Neural cell (in vitro differentiated cells): ENCODE results near the gene PTP4A2. TPM values are rescaled to one million over a fixed set of nuclear protein-coding genes. Genes with fewer than 3 reads are reported as not detected.

Experiments
- H2AFZ ChIP-seq: fragments of 200-600, 300-800 bp; sonication (generic), shearing (Covaris generic); 2 replicates; pipeline ENCODE4 v1.6.0; 2014; ENCODE audit warnings: low read depth, mild to moderate bottlenecking, antibody characterized with exemption, low read length, moderate library complexity
- H3F3A ChIP-seq: fragments of 200-600 bp; shearing (Covaris generic); 2 replicates; pipeline ENCODE4 v1.6.1; 2016; ENCODE audit warnings: mild to moderate bottlenecking, moderate library complexity, mixed read lengths, antibody characterized with exemption, low read length; ENCODE audit not compliant: insufficient read depth, poor library complexity, severe bottlenecking
- H3K27ac ChIP-seq: fragments of 200-600, 300-800 bp; sonication (generic), shearing (Covaris generic); 2 replicates; pipeline ENCODE4 v1.5.1; 2014; ENCODE audit warnings: mild to moderate bottlenecking, low read length, moderate library complexity
- H3K27me3 ChIP-seq: fragments of 300-800, 200-600 bp; sonication (generic), shearing (Covaris generic); 2 replicates; pipeline ENCODE4 v1.6.0; 2014; ENCODE audit warnings: mild to moderate bottlenecking, low read depth, low read length, moderate library complexity; ENCODE audit not compliant: insufficient read depth
- H3K36me3 ChIP-seq: fragments of 300-800, 200-600 bp; sonication (generic), shearing (Covaris generic); 2 replicates; pipeline ENCODE4 v1.5.1; 2014; ENCODE audit warnings: mild to moderate bottlenecking, antibody characterized with exemption, low read length, moderate library complexity; ENCODE audit not compliant: insufficient read depth
- H3K4me2 ChIP-seq: fragments of 300-800, 200-600 bp; sonication (generic), shearing (Covaris generic); 2 replicates; pipeline ENCODE4 v1.6.0; 2014; ENCODE audit warnings: mild to moderate bottlenecking, low read length
- H3K4me3 ChIP-seq: fragments of 300-800, 200-600 bp; sonication (generic), shearing (Covaris generic); 2 replicates; pipeline ENCODE4 v1.5.1; 2014; ENCODE audit warnings: mild to moderate bottlenecking, low read length, moderate library complexity
- H3K79me2 ChIP-seq: fragments of 200-600 bp; shearing (Covaris generic); replicated peaks from 2 replicates; pipeline ENCODE4 v1.6.0; 2014; ENCODE audit warnings: mild to moderate bottlenecking, low read length, moderate library complexity; ENCODE audit not compliant: insufficient read depth
- H3K9ac ChIP-seq: fragments of 300-800, 200-600 bp; sonication (generic), shearing (Covaris generic); 2 replicates; pipeline ENCODE4 v1.6.1; 2016; ENCODE audit warnings: mild to moderate bottlenecking, low read length, mixed read lengths
- H3K9me2 ChIP-seq: fragments of 200-600 bp; shearing (Covaris generic); 2 replicates; pipeline ENCODE4 v1.6.1; 2016; ENCODE audit warnings: mild to moderate bottlenecking, low read length, mixed read lengths; ENCODE audit not compliant: insufficient read depth
- H3K9me3 ChIP-seq: fragments of 200-600, 300-800 bp; sonication (generic), shearing (Covaris generic); 2 replicates; pipeline ENCODE4 v1.6.1; 2016; ENCODE audit warnings: mild to moderate bottlenecking, mixed run types, low read length, moderate library complexity, mixed read lengths
- H4K20me1 ChIP-seq: fragments of 200-600 bp; shearing (Covaris generic); 2 replicates; pipeline ENCODE4 v1.6.1; 2016; ENCODE audit warnings: mild to moderate bottlenecking, mixed run types; ENCODE audit not compliant: insufficient read depth
- EP300 ChIP-seq: fragments of 450-650 bp; conservative IDR thresholded peaks from 2 replicates; pipeline ENCODE4 v1.6.1; 2014; ENCODE audit warnings: antibody characterized with exemption, mild to moderate bottlenecking, moderate library complexity; ENCODE audit not compliant: poor library complexity, severe bottlenecking
- EZH2 ChIP-seq: fragments of 200-600, 300-800 bp; shearing (Covaris generic), sonication (generic); IDR thresholded peaks from 2 replicates; pipeline ENCODE4 v1.6.1; 2014; ENCODE audit warnings: antibody characterized with exemption, low read length, borderline replicate concordance, mild to moderate bottlenecking; ENCODE audit not compliant: insufficient read depth, poor library complexity, severe bottlenecking
- MXI1 ChIP-seq: fragments of 450-650 bp; conservative IDR thresholded peaks from 2 replicates; pipeline ENCODE4 v1.6.1; 2014; ENCODE audit warnings: antibody characterized with exemption, mild to moderate bottlenecking; ENCODE audit not compliant: poor library complexity, severe bottlenecking
- POLR2AphosphoS5 ChIP-seq: IDR thresholded peaks from 2 replicates; pipeline ENCODE4 v1.6.1; 2012
- RAD21 ChIP-seq: fragments of 450-650 bp; conservative IDR thresholded peaks from 2 replicates; pipeline ENCODE4 v1.6.1; 2014; ENCODE audit warnings: antibody characterized with exemption, mild to moderate bottlenecking, moderate library complexity
- SMC3 ChIP-seq: fragments of 450-650 bp; conservative IDR thresholded peaks from 2 replicates; pipeline ENCODE4 v1.6.1; 2014; ENCODE audit warnings: antibody characterized with exemption, mild to moderate bottlenecking, moderate library complexity; ENCODE audit not compliant: poor library complexity
- TAF1 ChIP-seq: IDR thresholded peaks from 2 replicates; pipeline ENCODE4 v1.6.1; 2012; ENCODE audit warnings: low read depth
- polyA plus RNA-seq: library from polyadenylated mRNA; depleted of rRNA; stranded (reverse); fragments of >200 nt; gene quantifications from 2 replicates; pipeline ENCODE4 v1.2.3, GENCODE V29; 2014
- TF ChIP-seq, protein P1 (sequence below): fragments of 450-650 bp; IDR thresholded peaks from 2 replicates; pipeline ENCODE4 v1.5.1; 2014; ENCODE audit warnings: antibody characterized with exemption, mild to moderate bottlenecking, moderate library complexity; ENCODE audit not compliant: poor library complexity, severe bottlenecking
- TF ChIP-seq, protein P2 (sequence below): IDR thresholded peaks from 2 replicates; pipeline ENCODE4 v1.6.1; 2012; ENCODE audit warnings: borderline replicate concordance

Gene PTP4A2
- polyA plus RNA-seq, 1 donor from 2014 or later: 250 TPM

DNA sequence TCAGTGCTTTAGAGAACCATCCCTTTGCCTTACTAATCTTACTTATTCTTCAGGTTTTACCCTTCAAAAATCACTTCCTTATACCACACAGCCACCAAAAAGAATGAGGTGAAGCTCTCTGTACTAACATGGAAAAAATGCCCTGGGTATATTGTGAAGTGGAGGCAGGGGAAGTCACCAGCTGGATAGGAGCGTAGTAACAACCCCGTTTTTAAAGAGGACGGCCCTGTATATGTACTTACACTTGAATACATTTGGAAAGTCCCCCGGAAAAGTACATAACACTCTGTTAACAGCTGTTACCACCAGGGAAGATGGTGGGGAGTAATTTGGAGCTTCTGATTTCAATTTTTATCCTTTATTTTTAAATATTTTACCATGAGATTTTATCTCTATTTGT lies 47.3 kb upstream of the PTP4A2 start:
- H4K20me1 ChIP-seq: no peaks in the 10 kb centered on the region
- no peaks in the 10 kb centered on the region for H3K9me3 ChIP-seq
- no peak for TF ChIP-seq RAD21
- TF ChIP-seq, protein P1, sequence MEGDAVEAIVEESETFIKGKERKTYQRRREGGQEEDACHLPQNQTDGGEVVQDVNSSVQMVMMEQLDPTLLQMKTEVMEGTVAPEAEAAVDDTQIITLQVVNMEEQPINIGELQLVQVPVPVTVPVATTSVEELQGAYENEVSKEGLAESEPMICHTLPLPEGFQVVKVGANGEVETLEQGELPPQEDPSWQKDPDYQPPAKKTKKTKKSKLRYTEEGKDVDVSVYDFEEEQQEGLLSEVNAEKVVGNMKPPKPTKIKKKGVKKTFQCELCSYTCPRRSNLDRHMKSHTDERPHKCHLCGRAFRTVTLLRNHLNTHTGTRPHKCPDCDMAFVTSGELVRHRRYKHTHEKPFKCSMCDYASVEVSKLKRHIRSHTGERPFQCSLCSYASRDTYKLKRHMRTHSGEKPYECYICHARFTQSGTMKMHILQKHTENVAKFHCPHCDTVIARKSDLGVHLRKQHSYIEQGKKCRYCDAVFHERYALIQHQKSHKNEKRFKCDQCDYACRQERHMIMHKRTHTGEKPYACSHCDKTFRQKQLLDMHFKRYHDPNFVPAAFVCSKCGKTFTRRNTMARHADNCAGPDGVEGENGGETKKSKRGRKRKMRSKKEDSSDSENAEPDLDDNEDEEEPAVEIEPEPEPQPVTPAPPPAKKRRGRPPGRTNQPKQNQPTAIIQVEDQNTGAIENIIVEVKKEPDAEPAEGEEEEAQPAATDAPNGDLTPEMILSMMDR: no peak
- no peak for TF ChIP-seq MXI1
- no peak for TF ChIP-seq SMC3
- no peak for TF ChIP-seq TAF1
- no peak for TF ChIP-seq POLR2AphosphoS5
- no peak for TF ChIP-seq EP300
- TF ChIP-seq EZH2: no peak
- TF ChIP-seq, protein P2, sequence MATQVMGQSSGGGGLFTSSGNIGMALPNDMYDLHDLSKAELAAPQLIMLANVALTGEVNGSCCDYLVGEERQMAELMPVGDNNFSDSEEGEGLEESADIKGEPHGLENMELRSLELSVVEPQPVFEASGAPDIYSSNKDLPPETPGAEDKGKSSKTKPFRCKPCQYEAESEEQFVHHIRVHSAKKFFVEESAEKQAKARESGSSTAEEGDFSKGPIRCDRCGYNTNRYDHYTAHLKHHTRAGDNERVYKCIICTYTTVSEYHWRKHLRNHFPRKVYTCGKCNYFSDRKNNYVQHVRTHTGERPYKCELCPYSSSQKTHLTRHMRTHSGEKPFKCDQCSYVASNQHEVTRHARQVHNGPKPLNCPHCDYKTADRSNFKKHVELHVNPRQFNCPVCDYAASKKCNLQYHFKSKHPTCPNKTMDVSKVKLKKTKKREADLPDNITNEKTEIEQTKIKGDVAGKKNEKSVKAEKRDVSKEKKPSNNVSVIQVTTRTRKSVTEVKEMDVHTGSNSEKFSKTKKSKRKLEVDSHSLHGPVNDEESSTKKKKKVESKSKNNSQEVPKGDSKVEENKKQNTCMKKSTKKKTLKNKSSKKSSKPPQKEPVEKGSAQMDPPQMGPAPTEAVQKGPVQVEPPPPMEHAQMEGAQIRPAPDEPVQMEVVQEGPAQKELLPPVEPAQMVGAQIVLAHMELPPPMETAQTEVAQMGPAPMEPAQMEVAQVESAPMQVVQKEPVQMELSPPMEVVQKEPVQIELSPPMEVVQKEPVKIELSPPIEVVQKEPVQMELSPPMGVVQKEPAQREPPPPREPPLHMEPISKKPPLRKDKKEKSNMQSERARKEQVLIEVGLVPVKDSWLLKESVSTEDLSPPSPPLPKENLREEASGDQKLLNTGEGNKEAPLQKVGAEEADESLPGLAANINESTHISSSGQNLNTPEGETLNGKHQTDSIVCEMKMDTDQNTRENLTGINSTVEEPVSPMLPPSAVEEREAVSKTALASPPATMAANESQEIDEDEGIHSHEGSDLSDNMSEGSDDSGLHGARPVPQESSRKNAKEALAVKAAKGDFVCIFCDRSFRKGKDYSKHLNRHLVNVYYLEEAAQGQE: no peak
- H3K9me2 ChIP-seq: no peaks in the 10 kb centered on the region
- H3K79me2 ChIP-seq: no peaks in the 10 kb centered on the region
- no peaks in the 10 kb centered on the region for H3K27me3 ChIP-seq
- no peaks in the 10 kb centered on the region for H3K36me3 ChIP-seq
- no peaks in the 10 kb centered on the region for H3F3A ChIP-seq
- no peak overlapping the region for H3K9ac ChIP-seq
- H2AFZ ChIP-seq: no peak overlapping the region
- H3K4me3 ChIP-seq: no peak overlapping the region
- H3K27ac ChIP-seq: no peak overlapping the region
- no peak overlapping the region for H3K4me2 ChIP-seq

DNA sequence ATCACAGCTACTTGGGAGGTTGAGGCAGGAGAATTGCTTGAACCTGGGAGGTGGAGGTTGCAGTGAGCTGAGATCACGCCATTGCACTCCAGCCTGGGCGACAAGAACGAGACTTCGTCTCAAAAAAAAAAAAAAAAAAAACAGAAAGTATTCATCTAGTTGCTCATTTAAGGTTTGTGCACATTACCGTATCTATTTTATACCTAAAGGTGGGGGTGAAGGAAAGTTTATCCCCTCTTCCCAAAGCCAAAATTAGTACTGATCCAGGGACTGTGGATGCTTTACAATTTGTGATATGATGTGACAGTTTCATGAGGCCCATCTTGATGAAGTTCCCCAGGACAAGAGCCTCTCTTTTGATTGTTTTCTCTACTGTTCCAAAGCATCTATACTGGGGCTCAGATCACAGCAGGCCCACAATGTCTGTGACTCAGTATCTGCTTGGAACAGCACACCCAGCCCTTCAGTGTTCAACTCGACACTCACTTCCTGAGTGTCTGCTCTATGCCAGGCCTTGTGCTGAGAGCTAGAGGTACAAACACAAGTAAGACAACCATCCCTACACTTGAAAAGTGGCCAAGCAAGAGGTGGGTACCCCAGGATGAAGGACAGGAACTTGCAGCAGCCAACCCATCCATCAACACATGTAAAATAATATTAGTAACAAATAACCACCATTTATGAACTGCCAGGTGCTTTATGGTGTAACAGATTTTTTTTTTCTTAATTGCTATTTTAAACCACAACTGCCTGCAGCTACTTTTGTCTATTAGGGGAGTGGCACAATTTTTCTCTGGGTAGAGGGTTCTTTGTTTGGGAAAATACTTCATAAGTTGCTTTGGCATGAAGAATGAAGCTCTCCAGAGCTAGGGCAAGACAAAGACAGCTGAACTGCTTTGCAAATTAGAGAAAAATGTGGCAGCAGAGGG lies 46.5 kb upstream of the PTP4A2 start:
- Histone ChIP-seq H3K4me2 (no peak overlapping the region), H3K4me3 (no peak overlapping the region)

More for the DNA sequence above, 46.5 kb upstream of the PTP4A2 start:
- Histone ChIP-seq H3K9ac (no peak overlapping the region), H3K79me2 (no peaks in the 10 kb centered on the region), H3K27ac (no peak overlapping the region), H3K36me3 (no peaks in the 10 kb centered on the region), H3F3A (no peaks in the 10 kb centered on the region), H4K20me1 (no peaks in the 10 kb centered on the region), H3K27me3 (no peaks in the 10 kb centered on the region), H2AFZ (no peak overlapping the region), H3K9me2 (no peaks in the 10 kb centered on the region), H3K9me3 (no peaks in the 10 kb centered on the region)
- no peak for TF ChIP-seq TAF1
- no peak for TF ChIP-seq POLR2AphosphoS5
- TF ChIP-seq MXI1: no peak
- TF ChIP-seq, protein P2: no peak
- TF ChIP-seq RAD21: no peak
- no peak for TF ChIP-seq EZH2
- no peak for TF ChIP-seq EP300
- TF ChIP-seq, protein P1: no peak
- TF ChIP-seq SMC3: no peak
